ENCODE measurements around the gene ERG. TPM values are rescaled to one million over a fixed set of nuclear protein-coding genes. Genes with fewer than 3 reads are reported as not detected.

The ERG gene, protein sequence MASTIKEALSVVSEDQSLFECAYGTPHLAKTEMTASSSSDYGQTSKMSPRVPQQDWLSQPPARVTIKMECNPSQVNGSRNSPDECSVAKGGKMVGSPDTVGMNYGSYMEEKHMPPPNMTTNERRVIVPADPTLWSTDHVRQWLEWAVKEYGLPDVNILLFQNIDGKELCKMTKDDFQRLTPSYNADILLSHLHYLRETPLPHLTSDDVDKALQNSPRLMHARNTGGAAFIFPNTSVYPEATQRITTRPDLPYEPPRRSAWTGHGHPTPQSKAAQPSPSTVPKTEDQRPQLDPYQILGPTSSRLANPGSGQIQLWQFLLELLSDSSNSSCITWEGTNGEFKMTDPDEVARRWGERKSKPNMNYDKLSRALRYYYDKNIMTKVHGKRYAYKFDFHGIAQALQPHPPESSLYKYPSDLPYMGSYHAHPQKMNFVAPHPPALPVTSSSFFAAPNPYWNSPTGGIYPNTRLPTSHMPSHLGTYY
- total RNA-seq = 73.8 and 118 TPM in 2 replicates

DNA sequence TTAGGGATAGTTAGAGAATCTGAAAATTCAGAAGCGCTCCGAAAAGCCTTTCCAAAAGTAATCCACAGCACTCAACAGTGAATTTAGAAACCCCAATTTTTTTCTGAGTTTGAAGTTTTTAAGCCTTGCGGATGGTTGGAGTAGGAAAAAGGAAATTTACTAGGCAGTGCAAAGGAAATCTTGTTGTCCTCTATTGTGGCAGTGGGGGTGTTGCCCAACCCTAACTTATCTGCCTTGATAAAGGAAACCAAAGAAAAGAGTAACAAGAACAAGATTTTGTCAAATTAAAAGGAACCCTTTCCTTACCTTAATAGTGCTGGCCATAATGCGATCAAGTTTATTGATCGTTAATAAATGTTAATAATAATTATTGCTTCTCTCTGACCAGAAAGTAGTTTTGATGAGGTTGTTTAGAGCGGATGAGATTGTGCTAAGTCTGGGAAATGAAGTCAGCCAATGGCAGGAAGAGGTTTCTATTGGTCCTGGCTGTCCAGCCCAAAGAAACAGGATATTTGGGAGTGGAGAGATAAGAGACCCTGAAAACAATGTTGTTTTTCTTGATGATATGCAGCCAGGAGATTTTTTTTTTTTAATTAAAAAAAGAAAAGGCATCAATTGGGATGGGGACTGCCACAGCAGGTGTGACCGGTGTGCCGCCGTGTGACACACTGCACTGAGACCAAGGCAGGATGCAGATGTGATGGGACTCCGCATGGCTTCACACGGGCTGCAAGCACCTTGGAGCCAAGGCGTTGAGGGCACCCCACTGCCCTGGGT, at the start of gene ERG:
Gene ERG, minus strand, starts transcription at position 421 of the 777 bp plus-strand sequence. Its CDS starts 97 bp downstream, at position 324.
- peak; percentile 88 for DNase-seq (ENCODE audit: extremely low read depth, low read depth, low spot score)

DNA sequence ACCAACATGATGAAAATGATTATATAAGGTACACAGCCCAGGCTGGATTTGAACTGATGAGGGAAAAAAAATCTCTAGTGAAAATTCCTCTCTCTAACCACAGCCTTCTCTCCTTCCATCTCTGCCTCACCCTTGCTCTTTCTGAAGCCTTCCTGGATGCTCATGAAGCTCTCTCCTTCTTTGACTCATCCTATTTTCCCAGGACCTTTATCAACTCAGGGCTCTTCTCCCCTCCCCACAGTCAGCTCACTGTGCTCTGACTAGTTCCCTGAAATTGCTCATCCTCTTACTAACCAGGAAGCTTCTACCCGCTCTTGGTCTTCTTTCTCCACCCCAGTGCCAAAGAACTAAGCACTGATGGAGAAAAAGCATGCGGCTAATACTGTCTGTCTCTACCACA, 46.4 kb upstream of the ERG start:
- no peak for DNase-seq (ENCODE audit: extremely low read depth, low read depth, low spot score)

GRCh38 chr21:38542263-38542662, 44.0 kb upstream of the ERG start:
- DNase-seq (ENCODE audit: extremely low read depth, low read depth, low spot score) = no peak

DNA sequence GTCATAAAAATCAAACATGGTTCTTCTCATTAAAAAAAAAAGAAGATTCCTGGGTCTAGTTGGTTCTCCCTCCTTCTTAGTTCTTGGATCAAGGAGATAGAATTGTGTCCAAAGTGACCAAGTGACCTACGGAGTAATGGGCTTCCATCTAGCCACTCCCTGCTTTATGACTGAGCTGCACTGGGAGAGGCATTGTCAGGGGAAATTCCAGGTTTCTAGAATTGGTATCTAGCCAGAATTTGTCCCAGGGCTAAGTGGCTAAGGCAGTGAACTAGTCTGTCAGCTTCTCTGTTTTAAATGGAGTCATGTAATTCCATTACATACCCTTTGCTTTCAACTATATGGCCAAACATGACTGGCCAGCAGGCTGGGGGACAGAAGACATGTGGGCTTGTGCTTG, 40.1 kb upstream of the ERG start:
- DNase-seq (ENCODE audit: extremely low read depth, low read depth, low spot score) = no peak

DNA sequence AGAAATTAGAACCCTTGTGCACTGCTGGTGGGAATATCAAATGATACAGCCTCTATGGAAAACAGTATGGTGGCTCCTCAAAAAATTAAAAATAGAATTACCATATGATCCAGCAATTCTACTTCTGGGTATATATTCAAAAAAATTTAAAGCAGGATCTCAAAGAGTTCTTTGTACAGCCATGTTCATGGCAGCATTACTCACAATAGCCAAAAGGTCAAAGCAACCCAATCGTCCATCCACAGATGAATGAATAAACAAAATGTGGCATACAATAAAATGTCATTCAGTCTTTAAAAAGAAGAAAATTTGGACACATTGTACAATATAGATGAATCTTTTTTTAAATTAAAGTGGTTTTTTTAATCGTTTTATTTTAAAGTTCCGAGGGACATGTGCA, 36.3 kb upstream of the ERG start:
- DNase-seq (ENCODE audit: extremely low read depth, low read depth, low spot score) = no peak

GRCh38 chr21:38533887-38534286, 35.6 kb upstream of the ERG start:
- DNase-seq (ENCODE audit: extremely low read depth, low read depth, low spot score) = no peak

DNA sequence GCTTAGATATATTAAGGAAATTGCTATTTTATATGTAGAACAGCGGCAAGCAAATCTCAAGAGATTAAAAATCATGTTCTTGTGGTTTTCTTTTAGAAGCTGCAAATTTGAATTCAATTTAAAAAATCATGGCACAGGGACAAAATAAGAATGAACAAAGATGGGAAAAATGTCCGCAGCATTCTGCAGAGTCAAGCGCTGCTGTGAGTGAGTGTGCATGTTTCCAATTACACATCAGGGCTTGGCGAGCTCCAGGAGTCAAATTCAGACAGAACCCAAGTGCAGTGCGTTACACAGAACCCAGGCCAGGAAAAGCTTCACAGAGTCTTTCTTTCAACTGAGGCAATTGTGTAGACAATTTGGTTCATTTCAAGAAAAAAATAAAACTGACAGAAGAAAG, 33.3 kb upstream of the ERG start:
- DNase-seq (ENCODE audit: extremely low read depth, low read depth, low spot score) = no peak

GRCh38 chr21:38531039-38531541, 32.8 kb upstream of the ERG start:
- DNase-seq (ENCODE audit: extremely low read depth, low read depth, low spot score) = no peak

DNA sequence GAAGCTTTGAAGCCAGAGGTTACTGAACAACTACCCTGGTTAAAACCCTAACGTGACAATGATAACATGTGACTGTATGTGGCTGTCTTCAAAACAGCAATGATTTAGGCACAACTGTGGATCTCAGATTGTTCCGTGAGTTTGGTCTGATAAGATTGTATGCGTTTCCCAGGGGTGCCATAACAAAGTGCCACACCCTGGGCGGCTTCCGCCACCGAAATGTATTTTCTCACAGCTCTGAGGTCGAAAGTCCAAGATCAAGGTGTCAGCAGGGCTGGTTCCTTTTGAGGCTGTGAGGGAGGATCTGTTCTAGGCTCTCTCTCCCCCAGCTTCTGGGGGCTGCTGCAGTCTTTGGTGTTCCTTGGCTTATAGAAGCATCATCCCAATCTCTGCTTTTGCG, 29.5 kb upstream of the ERG start:
- no peak for DNase-seq (ENCODE audit: extremely low read depth, low read depth, low spot score)

DNA sequence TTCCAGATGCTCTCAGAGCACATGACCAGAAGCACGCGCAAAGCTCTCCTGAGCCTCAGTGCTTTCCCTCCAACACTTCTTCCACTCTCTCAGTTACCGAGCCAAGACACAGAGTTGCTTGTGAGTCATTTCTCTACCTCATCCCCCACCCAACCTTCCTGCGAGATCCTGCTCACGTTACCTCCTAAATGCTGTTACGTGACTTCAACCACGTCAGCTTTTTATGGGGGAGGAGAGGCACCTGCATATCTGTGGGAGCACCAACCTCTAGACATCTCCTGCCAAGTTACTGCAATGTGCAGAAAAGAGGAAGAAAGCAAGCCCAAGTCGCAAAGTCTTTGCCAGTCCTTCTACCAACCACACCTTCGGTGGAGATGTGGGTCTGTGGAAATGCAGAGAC, 27.2 kb upstream of the ERG start:
- DNase-seq (ENCODE audit: extremely low read depth, low read depth, low spot score) = no peak

- no peak for DNase-seq (ENCODE audit: extremely low read depth, low read depth, low spot score)
These were observed 26.2 kb upstream of the ERG start for GRCh38 chr21:38524168-38525153.

DNA sequence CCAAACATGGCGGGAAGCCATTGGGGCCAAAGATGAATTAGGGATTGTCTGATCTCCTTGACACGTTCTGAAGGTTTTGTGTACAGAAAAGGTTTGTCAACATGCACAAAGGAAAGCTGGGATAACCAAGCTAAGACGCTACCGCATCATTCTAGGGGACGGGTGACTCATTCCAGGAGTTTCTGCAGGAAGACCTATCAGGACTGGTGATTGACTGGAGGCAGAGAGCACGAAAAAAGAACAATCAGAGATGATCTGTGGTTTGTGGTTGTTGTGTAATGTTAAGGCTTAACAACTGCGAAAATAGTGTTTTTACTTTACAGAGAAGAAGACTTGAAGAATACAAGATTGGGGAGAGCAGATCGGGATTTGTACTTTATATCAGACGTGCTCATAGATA, 22.2 kb upstream of the ERG start:
- no peak for DNase-seq (ENCODE audit: extremely low read depth, low read depth, low spot score)

- DNase-seq (ENCODE audit: extremely low read depth, low read depth, low spot score) = no peak
These were observed 13.5 kb upstream of the ERG start for GRCh38 chr21:38511662-38512243.

- DNase-seq (ENCODE audit: extremely low read depth, low read depth, low spot score) = no peak
These were observed 12.9 kb upstream of the ERG start for GRCh38 chr21:38511198-38511597.

DNA sequence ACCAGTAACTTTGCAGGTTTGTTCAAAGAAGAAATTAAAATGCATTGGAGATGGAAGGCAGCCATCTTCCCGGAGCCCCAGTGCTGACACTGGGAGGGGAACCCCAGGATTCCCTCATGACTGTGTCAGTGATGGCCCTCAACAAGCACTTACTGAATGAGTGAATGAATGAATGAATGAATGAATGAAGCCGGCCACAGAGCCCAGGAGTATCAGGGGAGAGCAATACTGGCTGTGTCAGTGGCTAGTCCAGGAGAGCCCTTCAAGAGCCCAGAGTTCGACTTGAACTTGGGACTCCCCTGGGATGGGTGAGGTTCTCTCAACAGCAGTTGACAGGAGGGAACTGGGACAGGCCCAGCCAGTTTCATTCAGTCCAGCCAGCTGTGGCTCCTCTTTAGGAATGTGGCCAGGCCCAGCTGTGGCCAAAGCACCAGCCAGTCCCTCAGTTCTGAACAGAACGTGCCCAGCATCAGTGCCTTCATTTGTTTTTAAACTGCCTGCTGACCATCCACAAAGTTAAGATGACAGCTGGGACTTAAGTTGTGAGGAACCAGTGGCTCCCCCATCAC, 9.2 kb upstream of the ERG start:
- DNase-seq (ENCODE audit: extremely low read depth, low read depth, low spot score) = no peak

- DNase-seq (ENCODE audit: extremely low read depth, low read depth, low spot score) = no peak
These were observed 8.5 kb upstream of the ERG start for GRCh38 chr21:38506661-38507281.

DNA sequence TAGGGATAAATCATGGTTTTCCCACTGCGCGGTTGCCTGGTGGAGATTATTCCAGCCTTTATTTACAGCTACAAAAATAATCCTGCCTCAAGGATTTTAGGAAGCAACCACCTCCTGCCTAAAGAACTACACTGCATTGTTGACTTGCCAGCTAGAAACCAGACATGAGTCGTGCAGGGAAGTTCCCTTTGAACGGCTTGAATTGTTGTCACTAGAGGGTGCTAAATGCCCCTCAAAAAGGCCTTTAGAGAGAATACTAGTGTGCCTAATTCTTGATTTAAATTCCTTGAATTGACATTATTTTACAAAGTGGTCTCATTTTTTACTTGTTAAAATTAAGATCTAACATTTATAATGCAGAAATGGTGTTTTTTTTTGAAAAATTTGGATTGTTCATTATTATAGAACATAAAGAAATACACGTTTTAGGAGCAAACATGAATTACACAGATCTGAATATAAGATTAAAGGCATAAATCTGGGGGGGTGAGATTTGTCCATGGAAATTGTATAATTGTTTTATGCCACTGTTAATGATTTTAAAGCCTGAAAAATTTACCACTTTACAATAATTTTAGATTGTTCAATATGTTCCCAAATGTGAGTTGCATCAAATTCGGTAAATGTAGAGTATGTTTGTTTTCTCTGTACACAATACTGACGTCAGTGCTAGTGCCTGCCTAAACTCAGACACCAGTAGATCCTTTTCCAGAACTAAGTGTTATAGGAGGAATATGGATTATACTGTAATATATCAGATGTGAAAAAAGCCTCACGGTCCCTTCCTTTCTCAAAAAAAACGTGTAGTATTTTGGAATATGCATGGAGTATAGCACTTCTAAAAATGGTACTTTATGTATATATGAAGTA, 7.6 kb upstream of the ERG start:
- DNase-seq (ENCODE audit: extremely low read depth, low read depth, low spot score) = no peak

DNA sequence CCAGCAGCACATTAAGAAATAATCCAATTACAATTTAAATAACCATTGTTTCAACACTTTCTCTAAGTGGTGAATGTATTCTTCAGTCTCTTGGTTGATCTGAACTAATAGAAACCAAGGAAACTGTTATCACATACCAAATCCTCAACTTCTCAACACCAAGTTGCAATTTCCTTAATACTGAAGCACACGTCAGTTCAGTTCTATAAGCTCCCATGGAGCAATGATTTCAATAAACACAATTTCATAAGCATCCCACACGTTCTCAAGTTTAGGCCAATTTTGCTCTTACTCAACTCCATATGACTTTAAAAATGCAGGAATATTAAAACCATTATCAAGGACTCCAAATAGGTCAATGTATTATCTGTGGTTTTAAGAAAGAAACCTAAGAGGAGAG, 5.8 kb upstream of the ERG start:
- no peak for DNase-seq (ENCODE audit: extremely low read depth, low read depth, low spot score)
